K562 (cell line): Measurements from ENCODE around the gene INO80D. TPM values are rescaled to one million over a fixed set of nuclear protein-coding genes. Genes with fewer than 3 reads are reported as not detected.
A peak's percentile ranks its signal among the peaks of the same experiment; 100 is the strongest.

Experiments used
- ARID1B ChIP-seq: fragments of 450-650 bp; IDR thresholded peaks from 2 replicates; pipeline ENCODE4 v1.6.1; 2016; ENCODE audit warnings: antibody characterized with exemption, mild to moderate bottlenecking, inconsistent platforms
- CREM ChIP-seq: IDR thresholded peaks from 2 replicates; pipeline ENCODE4 v1.6.1; 2014; ENCODE audit warnings: antibody characterized with exemption, low read depth
- ELF2 ChIP-seq: fragments of 250-450 bp; sonication (Bioruptor Pico); IDR thresholded peaks from 2 replicates; pipeline ENCODE4 v1.5.0; 2021; ENCODE audit warnings: mild to moderate bottlenecking
- ESRRA ChIP-seq: fragments of 450-650 bp; IDR thresholded peaks from 2 replicates; pipeline ENCODE4 v1.6.1; 2014; ENCODE audit warnings: low read depth, mild to moderate bottlenecking, moderate library complexity, borderline replicate concordance
- ETV1 ChIP-seq: fragments of 450-650 bp; conservative IDR thresholded peaks from 2 replicates; pipeline ENCODE4 v1.6.1; 2016; ENCODE audit warnings: missing genetic modification characterization, control low read depth, low read depth, missing compliant biosample characterization
- GATAD2B ChIP-seq: fragments of 450-650 bp; IDR thresholded peaks from 2 replicates; pipeline ENCODE4 v1.6.1; 2017; ENCODE audit warnings: mild to moderate bottlenecking, borderline replicate concordance
- GTF2A2 ChIP-seq: IDR thresholded peaks from 2 replicates; pipeline ENCODE4 v1.6.1; 2016; ENCODE audit warnings: mild to moderate bottlenecking, missing genetic modification characterization, missing compliant biosample characterization
- HDAC8 ChIP-seq: fragments of 450-650 bp; IDR thresholded peaks from 2 replicates; pipeline ENCODE4 v1.6.1; 2016; ENCODE audit warnings: mild to moderate bottlenecking, missing genetic modification characterization, moderate library complexity, missing compliant biosample characterization
- HNRNPL ChIP-seq: fragments of 200-400 bp; formaldehyde crosslinking; IDR thresholded peaks from 2 replicates; pipeline ENCODE4 v1.6.1; 2017; ENCODE audit warnings: low read depth, mild to moderate bottlenecking, low read length
- KDM1A ChIP-seq, 2 experiments: fragments of 450-650 bp; IDR thresholded peaks; 2 replicates each; pipeline ENCODE4 v1.6.1; 2016; ENCODE audit warnings: mild to moderate bottlenecking in 2 of 2
- LARP7 ChIP-seq: fragments of 450-650 bp; IDR thresholded peaks from 2 replicates; pipeline ENCODE4 v1.6.1; 2016
- MAZ ChIP-seq, 2 experiments: fragments of 450-650 bp in 1 of 2; sonication (generic) in 1 of 2; formaldehyde crosslinking; IDR thresholded peaks in 1 of 2; conservative IDR thresholded peaks in 1 of 2; 2 replicates each; pipeline versions ENCODE4 v1.4.0 to v1.5.0; 2020; ENCODE audit warnings: mild to moderate bottlenecking in 1 of 2, missing genetic modification reagents in 1 of 2
- MTA2 ChIP-seq: fragments of 450-650 bp; IDR thresholded peaks from 2 replicates; pipeline ENCODE4 v1.6.1; 2016; ENCODE audit warnings: low read depth
- PML ChIP-seq: IDR thresholded peaks from 2 replicates; pipeline ENCODE4 v1.6.1; 2012; ENCODE audit warnings: low read length, inconsistent platforms
- POLR3A ChIP-seq: IDR thresholded peaks from 2 replicates; pipeline ENCODE4 v1.6.1; 2011; ENCODE audit warnings: borderline replicate concordance, mild to moderate bottlenecking, moderate library complexity; ENCODE audit not compliant: insufficient read length, insufficient read depth; ENCODE audit errors: extremely low read depth
- POU5F1 ChIP-seq: fragments of 150-350 bp; IDR thresholded peaks from 2 replicates; pipeline ENCODE4 v1.6.1; 2014; ENCODE audit warnings: borderline replicate concordance, low read length, low read depth, mild to moderate bottlenecking; ENCODE audit not compliant: partially characterized antibody
- RCOR1 ChIP-seq, 2 experiments: IDR thresholded peaks; 2 replicates each; pipeline ENCODE4 v1.6.1; 2012; ENCODE audit warnings: low read depth in 2 of 2, low read length in 2 of 2, borderline replicate concordance in 1 of 2, improper control_type of control experiment in 1 of 2
- SIN3A ChIP-seq, 2 experiments: fragments of 150-350 bp in 1 of 2; IDR thresholded peaks; 2 replicates each; pipeline ENCODE4 v1.6.1; 2011 to 2016; ENCODE audit warnings: borderline replicate concordance in 2 of 2, low read depth in 2 of 2, low read length in 2 of 2, mild to moderate bottlenecking in 2 of 2, moderate library complexity in 2 of 2; ENCODE audit not compliant: control insufficient read depth in 1 of 2
- SP2 ChIP-seq: IDR thresholded peaks from 2 replicates; pipeline ENCODE4 v1.6.1; 2011; ENCODE audit warnings: mild to moderate bottlenecking, low read depth, low read length, moderate library complexity; ENCODE audit not compliant: poor library complexity, severe bottlenecking; ENCODE audit errors: extremely low read depth
- TBP ChIP-seq: optimal IDR thresholded peaks from 2 replicates; pipeline ENCODE3; 2011; ENCODE audit warnings: low read depth, low read length, improper control_type of control experiment
- ZNF444 ChIP-seq: fragments of 250-450 bp; sonication (Bioruptor Pico); IDR thresholded peaks from 2 replicates; pipeline ENCODE4 v1.4.0; 2020; ENCODE audit warnings: mild to moderate bottlenecking, moderate library complexity
- ZNF707 ChIP-seq: fragments of 250-450 bp; sonication (Bioruptor Pico); conservative IDR thresholded peaks from 2 replicates; pipeline ENCODE4 v1.8.0; 2022; ENCODE audit warnings: inconsistent platforms, mild to moderate bottlenecking, moderate library complexity
- ZNF785 ChIP-seq: fragments of 250-450 bp; sonication (Bioruptor Pico); IDR thresholded peaks from 2 replicates; pipeline ENCODE4 v1.4.0; 2020; ENCODE audit warnings: mild to moderate bottlenecking
- polyA plus RNA-seq, 8 experiments: library from polyadenylated mRNA; depleted of rRNA in 4 of 8; stranded (reverse) in 5 of 8; unstranded in 3 of 8; fragments of >200 nt; fragmentation: Nextera tagmentation in 2 of 8; fragmentation: Illumina TruSeq in 1 of 8; extraction: Ambion mirVana in 2 of 8; extraction: Trizol in 1 of 8; gene quantifications; 2 replicates each; pipeline versions ENCODE4 v1.2.1 to v1.2.3, GENCODE V29; 2011 to 2014; ENCODE audit warnings: inconsistent platforms in 1 of 8, missing spikeins in 1 of 8
- total RNA-seq, 7 experiments: library from RNA; depleted of rRNA in 6 of 7; stranded (reverse); fragments of >200 nt in 6 of 7; fragmentation: Illumina TruSeq in 2 of 7; extraction: Trizol in 2 of 7; gene quantifications; 2 replicates each; pipeline versions ENCODE4 v1.2.1 to v1.2.3, GENCODE V29; 2011 to 2021; ENCODE audit warnings: low replicate concordance in 1 of 7
- TF ChIP-seq, protein P1 (sequence below): fragments of 250-450 bp; sonication (Bioruptor Pico); IDR thresholded peaks from 2 replicates; pipeline ENCODE4 v1.5.0; 2021; ENCODE audit warnings: mild to moderate bottlenecking, moderate library complexity
- TF ChIP-seq, protein P2 (sequence below), 2 experiments: fragments of 450-650 bp; conservative IDR thresholded peaks; 2 replicates each; pipeline ENCODE4 v1.6.1; 2017; ENCODE audit warnings: mild to moderate bottlenecking in 2 of 2, moderate library complexity in 2 of 2

INO80D gene
- total and polyA plus RNA-seq, 9 of the 15 experiments (the other 6 are each of a cell fraction or from before 2014, with no cell fraction given), result 0.64 to 8.1 (median 2.9) TPM

GRCh38 chr2:206084439-206084869 lies 1.5 kb downstream of the INO80D start (continued):
- TF ChIP-seq GTF2A2 (tag), result no peak
- TF ChIP-seq RCOR1 (IDR thresholded peaks at IDR 0.05; ENCODE audit: borderline replicate concordance in 1 of 2, low read depth in 2 of 2, low read length in 2 of 2), result no peak; a peak in 1 of 4 replicates
- TF ChIP-seq ZNF785 (CRISPR knock-in tag), result no peak
- TF ChIP-seq CREM, result 0 out of 2 replicates have a peak, but pooled peaks have one; percentile 12
- 0 out of 4 replicates have a peak, but pooled peaks of 1 of the 2 experiments have one; percentile 10 for TF ChIP-seq KDM1A (IDR thresholded peaks at IDR 0.05)
- no peak for TF ChIP-seq ZNF444 (CRISPR knock-in tag)
- TF ChIP-seq SIN3A (IDR thresholded peaks at IDR 0.05; ENCODE audit: borderline replicate concordance in 2 of 2, control insufficient read depth in 1 of 2, low read depth in 2 of 2, low read length in 2 of 2), result peak in 1 of 2 experiments; percentile 9; a peak in 1 of 4 replicates
- no peak for TF ChIP-seq HDAC8 (tag)
- TF ChIP-seq POLR3A, result no peak
- peak in 1 of 2 experiments; percentile 31; a peak in 2 of 4 replicates for TF ChIP-seq MAZ (CRISPR knock-in tag; conservative IDR thresholded peaks at IDR 0.05 in 1 of 2, IDR thresholded peaks at IDR 0.05 in 1 of 2)
- TF ChIP-seq ETV1 (tag), result peak; percentile 72
- TF ChIP-seq ZNF707 (CRISPR knock-in tag), result no peak
- TF ChIP-seq ELF2 (CRISPR knock-in tag), result no peak
- no peak for TF ChIP-seq MTA2
- TF ChIP-seq, protein P1, sequence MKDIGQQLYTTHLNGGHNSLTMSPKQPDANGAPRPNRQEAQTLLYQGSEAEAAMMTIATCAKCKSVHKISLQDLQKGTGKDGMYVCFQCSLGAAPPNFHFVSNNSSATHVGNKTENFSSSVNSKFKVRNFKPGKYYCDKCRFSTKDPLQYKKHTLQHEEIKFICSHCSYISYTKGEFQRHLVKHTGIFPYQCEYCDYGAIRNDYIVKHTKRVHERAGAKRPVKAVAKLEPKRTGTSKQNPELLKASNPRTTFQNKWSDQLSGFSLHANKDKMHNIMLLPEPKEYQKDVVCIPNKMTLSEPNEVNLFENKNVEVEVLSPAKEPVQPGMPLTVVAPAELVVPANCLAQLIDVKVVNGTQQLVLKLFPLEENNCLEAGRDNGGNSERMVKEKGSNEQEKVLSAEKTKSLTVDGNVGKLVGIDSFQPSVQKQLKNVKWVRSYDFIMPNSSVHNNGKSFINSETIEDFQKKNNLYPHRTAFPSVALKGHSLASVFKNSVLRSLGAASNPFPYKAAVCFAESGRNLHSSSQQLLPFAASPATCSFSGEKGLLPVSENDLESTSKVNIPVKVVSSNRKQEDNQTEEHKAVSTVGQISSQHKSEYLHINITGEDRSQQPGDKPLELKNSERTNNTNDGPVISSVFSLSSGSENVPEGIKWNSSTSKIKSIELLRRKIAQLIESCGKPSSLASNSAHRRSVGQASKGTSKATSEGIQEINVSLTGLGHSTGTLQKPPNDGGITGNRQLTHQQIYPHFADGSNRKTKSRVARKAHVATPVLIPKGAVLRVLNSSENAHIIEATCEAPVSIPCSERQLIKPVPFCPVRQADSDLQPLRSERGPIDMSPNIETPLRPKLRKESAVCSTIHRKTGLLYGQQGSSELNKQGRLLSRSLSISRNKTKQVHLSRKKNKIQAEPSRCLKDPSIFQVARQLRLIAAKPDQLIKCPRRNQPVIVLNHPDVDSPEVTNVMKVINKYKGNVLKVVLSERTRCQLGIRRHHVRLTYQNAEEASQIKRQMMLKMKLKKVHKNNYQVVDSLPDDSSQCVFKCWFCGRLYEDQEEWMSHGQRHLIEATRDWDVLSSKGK (CRISPR knock-in tag), result no peak
- peak; percentile 32 for TF ChIP-seq TBP
- no peak for TF ChIP-seq SP2
- TF ChIP-seq LARP7, result no peak
- 0 out of 2 replicates have a peak, but pooled peaks have one; percentile 14 for TF ChIP-seq ARID1B
- peak; percentile 29; the same call in 1 of the 2 replicates for TF ChIP-seq PML
- TF ChIP-seq ESRRA, result no peak
- no peak for TF ChIP-seq POU5F1
- TF ChIP-seq, protein P2, sequence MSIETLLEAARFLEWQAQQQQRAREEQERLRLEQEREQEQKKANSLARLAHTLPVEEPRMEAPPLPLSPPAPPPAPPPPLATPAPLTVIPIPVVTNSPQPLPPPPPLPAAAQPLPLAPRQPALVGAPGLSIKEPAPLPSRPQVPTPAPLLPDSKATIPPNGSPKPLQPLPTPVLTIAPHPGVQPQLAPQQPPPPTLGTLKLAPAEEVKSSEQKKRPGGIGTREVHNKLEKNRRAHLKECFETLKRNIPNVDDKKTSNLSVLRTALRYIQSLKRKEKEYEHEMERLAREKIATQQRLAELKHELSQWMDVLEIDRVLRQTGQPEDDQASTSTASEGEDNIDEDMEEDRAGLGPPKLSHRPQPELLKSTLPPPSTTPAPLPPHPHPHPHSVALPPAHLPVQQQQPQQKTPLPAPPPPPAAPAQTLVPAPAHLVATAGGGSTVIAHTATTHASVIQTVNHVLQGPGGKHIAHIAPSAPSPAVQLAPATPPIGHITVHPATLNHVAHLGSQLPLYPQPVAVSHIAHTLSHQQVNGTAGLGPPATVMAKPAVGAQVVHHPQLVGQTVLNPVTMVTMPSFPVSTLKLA (conservative IDR thresholded peaks at IDR 0.05), result peak in 1 of 2 experiments; percentile 31; a peak in 1 of 4 replicates
- TF ChIP-seq HNRNPL, result no peak
- no peak for TF ChIP-seq GATAD2B
